Tibial nerve (tissue), 4 donors: ENCODE data around the gene DGCR8. TPM values are rescaled to one million over a fixed set of nuclear protein-coding genes. Genes with fewer than 3 reads are reported as not detected.

Experiments used
- DNase-seq, 2 donors: peaks; one replicate each; pipeline ENCODE4 v3.0.0-alpha.2; 2019; ENCODE audit warnings: low spot score in 2 of 2
- H3K27ac ChIP-seq, 4 donors: fragments of 200-600 bp; sonication (generic) in 3 of 4; one replicate each; pipeline ENCODE4 v1.5.1; 2017 to 2019; ENCODE audit warnings: mild to moderate bottlenecking in 1 of 4
- H3K27me3 ChIP-seq, 2 donors: fragments of 200-600 bp; sonication (generic) in 1 of 2; one replicate each; pipeline versions ENCODE4 v1.5.1 to v1.6.0; 2017 to 2019
- H3K36me3 ChIP-seq, 3 donors: fragments of 200-600 bp; sonication (generic); one replicate each; pipeline ENCODE4 v1.5.1; 2018 to 2019
- H3K4me1 ChIP-seq, 4 donors: fragments of 200-600 bp; sonication (generic) in 3 of 4; one replicate each; pipeline ENCODE4 v1.5.1; 2017 to 2019
- H3K4me3 ChIP-seq, 4 donors: fragments of 200-600 bp; sonication (generic) in 3 of 4; one replicate each; pipeline ENCODE4 v1.5.1; 2017 to 2019; ENCODE audit warnings: mild to moderate bottlenecking in 1 of 4, moderate library complexity in 1 of 4
- H3K9me3 ChIP-seq, 4 donors: fragments of 200-600 bp; sonication (generic) in 3 of 4; one replicate each; pipeline ENCODE4 v1.5.1; 2017 to 2019
- CTCF ChIP-seq, 5 experiments: fragments of 200-600 bp in 3 of 5; fragments of 450-650 bp in 2 of 5; sonication (generic) in 3 of 5; IDR thresholded peaks; one replicate each; pipeline ENCODE4 v1.5.1; 2016 to 2019; ENCODE audit warnings: antibody characterized with exemption in 5 of 5, mild to moderate bottlenecking in 3 of 5, moderate library complexity in 2 of 5
- EP300 ChIP-seq, 2 donors: sonication (generic); formaldehyde crosslinking; IDR thresholded peaks; one replicate each; pipeline ENCODE4 v1.6.1; 2017; ENCODE audit warnings: antibody characterized with exemption in 2 of 2, mild to moderate bottlenecking in 1 of 2
- POLR2A ChIP-seq, 2 donors: fragments of 450-650 bp; IDR thresholded peaks; one replicate each; pipeline ENCODE4 v1.6.1; 2017; ENCODE audit warnings: antibody characterized with exemption in 2 of 2, mild to moderate bottlenecking in 2 of 2, moderate library complexity in 2 of 2
- WGBS, 2 donors: methylation state at CpG; one replicate each; pipeline ENCODE4 v1.1.5; 2018; 5-methylcytosine and 5-hydroxymethylcytosine counted together
- total RNA-seq, 4 donors: library from RNA; depleted of rRNA; stranded (reverse); fragments of >200 nt; gene quantifications; one replicate each; pipeline ENCODE4 v1.1.0, GENCODE V29; 2016

Gene DGCR8
- total RNA-seq, 4 donors from 2014 or later: 23.0 to 35.1 (median 26.0) TPM

GRCh38 chr22:20053407-20054033 is 26.5 kb upstream of the DGCR8 start:
- H3K9me3 ChIP-seq: peaks cover 0 to 4% (median 0%) of the 10 kb centered on the region in 4 donors
- WGBS, 2 donors: 84 to 92% methylated on average over 12 to 14 of the region's 14 CpGs
- H3K27me3 ChIP-seq: no peaks in the 10 kb centered on the region
- no peaks in the 10 kb centered on the region for H3K4me1 ChIP-seq
- no peak overlapping the region for H3K4me3 ChIP-seq
- H3K27ac ChIP-seq: no peak overlapping the region
- TF ChIP-seq CTCF (IDR thresholded peaks at IDR 0.05): no peak
- TF ChIP-seq POLR2A (IDR thresholded peaks at IDR 0.05): no peak
- TF ChIP-seq EP300 (IDR thresholded peaks at IDR 0.05): no peak
- peaks cover 0 to 89% (median 6%) of the 10 kb centered on the region in 3 donors for H3K36me3 ChIP-seq
- no peak for DNase-seq

GRCh38 chr22:20054034-20054427 is 26.0 kb upstream of the DGCR8 start:
- 75 to 83% methylated on average over 6 to 12 of the region's 12 CpGs for WGBS, 2 donors
- peaks cover 0 to 89% (median 10%) of the 10 kb centered on the region in 3 donors for H3K36me3 ChIP-seq
- no peaks in the 10 kb centered on the region for H3K4me1 ChIP-seq
- no peaks in the 10 kb centered on the region for H3K9me3 ChIP-seq
- no peak for DNase-seq
- no peak overlapping the region for H3K27ac ChIP-seq
- no peak for TF ChIP-seq EP300 (IDR thresholded peaks at IDR 0.05)
- TF ChIP-seq CTCF (IDR thresholded peaks at IDR 0.05): no peak
- TF ChIP-seq POLR2A (IDR thresholded peaks at IDR 0.05): no peak
- H3K4me3 ChIP-seq: no peak overlapping the region
- no peaks in the 10 kb centered on the region for H3K27me3 ChIP-seq

GRCh38 chr22:20054485-20054884 is 25.6 kb upstream of the DGCR8 start:
- 93 to 96% methylated on average over 6 of the region's 6 CpGs for WGBS, 2 donors
- H3K27ac ChIP-seq: no peak overlapping the region
- TF ChIP-seq POLR2A (IDR thresholded peaks at IDR 0.05) (no peak), CTCF (IDR thresholded peaks at IDR 0.05) (no peak), EP300 (IDR thresholded peaks at IDR 0.05) (no peak)
- H3K4me1 ChIP-seq: no peaks in the 10 kb centered on the region
- no peaks in the 10 kb centered on the region for H3K27me3 ChIP-seq
- no peak for DNase-seq
- H3K9me3 ChIP-seq: no peaks in the 10 kb centered on the region
- H3K4me3 ChIP-seq: no peak overlapping the region
- peaks cover 0 to 86% (median 10%) of the 10 kb centered on the region in 3 donors for H3K36me3 ChIP-seq

- no peaks in the 10 kb centered on the region for H3K4me1 ChIP-seq
- no peak overlapping the region for H3K4me3 ChIP-seq
- TF ChIP-seq CTCF (IDR thresholded peaks at IDR 0.05): no peak
- TF ChIP-seq EP300 (IDR thresholded peaks at IDR 0.05): no peak
- TF ChIP-seq POLR2A (IDR thresholded peaks at IDR 0.05): no peak
- 90 to 100% methylated on average over 2 of the region's 2 CpGs for WGBS, 2 donors
- H3K27ac ChIP-seq: no peak overlapping the region
- DNase-seq: no peak
- H3K27me3 ChIP-seq: no peaks in the 10 kb centered on the region
- peaks cover 0 to 84% (median 10%) of the 10 kb centered on the region in 3 donors for H3K36me3 ChIP-seq
- no peaks in the 10 kb centered on the region for H3K9me3 ChIP-seq
These were observed 24.9 kb upstream of the DGCR8 start for GRCh38 chr22:20055144-20055543.

GRCh38 chr22:20055654-20056053 is 24.4 kb upstream of the DGCR8 start:
- Histone ChIP-seq H3K36me3 (peaks cover 0 to 89% (median 10%) of the 10 kb centered on the region in 3 donors), H3K4me1 (no peaks in the 10 kb centered on the region)
- TF ChIP-seq EP300 (IDR thresholded peaks at IDR 0.05) (no peak), POLR2A (IDR thresholded peaks at IDR 0.05) (no peak), CTCF (IDR thresholded peaks at IDR 0.05) (no peak)

More at GRCh38 chr22:20055654-20056053, 24.4 kb upstream of the DGCR8 start:
- 91 to 99% methylated on average over 9 to 14 of the region's 15 CpGs for WGBS, 2 donors
- H3K9me3 ChIP-seq: no peaks in the 10 kb centered on the region
- H3K27ac ChIP-seq: no peak overlapping the region
- no peak for DNase-seq
- H3K27me3 ChIP-seq: no peaks in the 10 kb centered on the region
- no peak overlapping the region for H3K4me3 ChIP-seq
